Measurements from ENCODE around the gene RGS19. TPM values are rescaled to one million over a fixed set of nuclear protein-coding genes. Genes with fewer than 3 reads are reported as not detected.

The RGS19 gene
- total and polyA plus RNA-seq, 4 donors: 4.9 to 12.9 (median 6.3) TPM

- DNase-seq (ENCODE audit: low spot score): no peak
Observed at GRCh38 chr20:64080813-64081623, 1.7 kb upstream of the RGS19 start.

GRCh38 chr20:64080013-64080812, 895 bp upstream of the RGS19 start, which contains the start of gene OPRL1:
OPRL1 (plus strand) TSS chr20:64080082; CDS start chr20:64092721, 12,639 bp downstream.
- DNase-seq (ENCODE audit: low spot score): no peak
- H3K27me3 ChIP-seq (ENCODE audit: control insufficient read depth in 4 of 4, insufficient read depth in 4 of 4, low read length in 3 of 4): peaks cover 0 to 6% (median 0%) of the 10 kb centered on the region in 4 donors
- H3K4me3 ChIP-seq (ENCODE audit: low read depth in 1 of 3, low read length in 3 of 3): peak within 1 kb of the TSS; percentile 45 to 66 (median 61)
- H3K9ac ChIP-seq (ENCODE audit: low read depth in 1 of 2, low read length in 2 of 2): peak within 1 kb of the TSS; percentile 1 to 25
- H3K9me3 ChIP-seq (ENCODE audit: control insufficient read depth in 4 of 4, low read length in 3 of 4): no peaks in the 10 kb centered on the region
- peak within 1 kb of the TSS; percentile 50 to 74 for H3K27ac ChIP-seq (ENCODE audit: low read depth in 1 of 2, low read length in 2 of 2)
- WGBS: 18% methylated on average over 62 of the region's 62 CpGs
- peaks cover 14 to 35% (median 19%) of the 10 kb centered on the region in 4 donors for H3K4me1 ChIP-seq (ENCODE audit: control insufficient read depth in 4 of 4, insufficient read depth in 4 of 4, low read length in 3 of 4)
- no peak for TF ChIP-seq ZBTB33 (IDR thresholded peaks at IDR 0.05)
- no peak for TF ChIP-seq CTCF (IDR thresholded peaks at IDR 0.05; ENCODE audit: low read depth, low read length, missing input control)
- no peak for TF ChIP-seq GABPA (IDR thresholded peaks at IDR 0.05 in 1 of 2, conservative IDR thresholded peaks at IDR 0.05 in 1 of 2)
- TF ChIP-seq FOXA1 (IDR thresholded peaks at IDR 0.05): no peak
- no peak for TF ChIP-seq RAD21 (IDR thresholded peaks at IDR 0.05)
- TF ChIP-seq HNF4A (conservative IDR thresholded peaks at IDR 0.05): no peak
- TF ChIP-seq FOXA2 (IDR thresholded peaks at IDR 0.05): no peak
- TF ChIP-seq MAX (IDR thresholded peaks at IDR 0.05): no peak
- no peak for TF ChIP-seq EGR1 (IDR thresholded peaks at IDR 0.05; ENCODE audit: low read depth in 2 of 2)
- TF ChIP-seq SP1 (IDR thresholded peaks at IDR 0.05): no peak
- TF ChIP-seq YY1 (IDR thresholded peaks at IDR 0.05): no peak
- TF ChIP-seq REST (IDR thresholded peaks at IDR 0.05): no peak
- no peaks in the 10 kb centered on the region for H3K36me3 ChIP-seq (ENCODE audit: control insufficient read depth in 4 of 4, insufficient read depth in 3 of 4, low read depth in 1 of 4, low read length in 3 of 4)

More at GRCh38 chr20:64080813-64081623, 1.7 kb upstream of the RGS19 start:
- H3K27me3 ChIP-seq (ENCODE audit: control insufficient read depth in 4 of 4, insufficient read depth in 4 of 4, low read length in 3 of 4): peaks cover 0 to 6% (median 0%) of the 10 kb centered on the region in 4 donors
- no peak overlapping the region for H3K27ac ChIP-seq (ENCODE audit: low read depth in 1 of 2, low read length in 2 of 2)
- WGBS: 78% methylated on average over 17 of the region's 17 CpGs
- H3K9me3 ChIP-seq (ENCODE audit: control insufficient read depth in 4 of 4, low read length in 3 of 4): no peaks in the 10 kb centered on the region
- H3K9ac ChIP-seq (ENCODE audit: low read depth in 1 of 2, low read length in 2 of 2): no peak overlapping the region
- H3K4me1 ChIP-seq (ENCODE audit: control insufficient read depth in 4 of 4, insufficient read depth in 4 of 4, low read length in 3 of 4): peaks cover 14 to 35% (median 19%) of the 10 kb centered on the region in 4 donors
- TF ChIP-seq GABPA (IDR thresholded peaks at IDR 0.05 in 1 of 2, conservative IDR thresholded peaks at IDR 0.05 in 1 of 2) (no peak), NR2F2 (IDR thresholded peaks at IDR 0.05) (no peak)
- H3K36me3 ChIP-seq (ENCODE audit: control insufficient read depth in 4 of 4, insufficient read depth in 3 of 4, low read depth in 1 of 4, low read length in 3 of 4): no peaks in the 10 kb centered on the region
- peak overlapping the region in 1 of 3 donors; percentile 61 for H3K4me3 ChIP-seq (ENCODE audit: low read depth in 1 of 3, low read length in 3 of 3)

Data from liver (tissue), 9 donors.